Psoas muscle (tissue), 8 donors: ENCODE measurements around the gene MBTPS2. TPM values are rescaled to one million over a fixed set of nuclear protein-coding genes. Genes with fewer than 3 reads are reported as not detected.
A peak's percentile ranks its signal among the peaks of the same experiment; 100 is the strongest.

Experiments
- ATAC-seq, 4 donors: fragments of 200-7000 bp; cut with Tn5 transposase; one replicate each; pipeline ENCODE4 v1.9.1; 2020; ENCODE audit warnings: moderate library complexity in 3 of 4, mild to moderate bottlenecking in 2 of 4
- DNase-seq, 2 donors: peaks; one replicate each; pipeline ENCODE4 v3.0.0-alpha.2; 2020
- H3K27ac ChIP-seq: fragments of 200-600 bp; one replicate; pipeline ENCODE4 v1.8.0; 2022
- H3K27me3 ChIP-seq, 3 donors: fragments of 200-600 bp in 1 of 3; one replicate each; pipeline versions ENCODE4 v1.6.1 to v1.8.0; 2013 to 2022; ENCODE audit warnings: low read length in 2 of 3, mild to moderate bottlenecking in 2 of 3, moderate library complexity in 1 of 3; ENCODE audit not compliant: insufficient read depth in 3 of 3
- H3K36me3 ChIP-seq, 2 donors: fragments of 200-600 bp in 1 of 2; one replicate each; pipeline versions ENCODE4 v1.6.1 to v1.8.0; 2013 to 2022; ENCODE audit warnings: low read depth in 1 of 2, mild to moderate bottlenecking in 1 of 2, moderate library complexity in 1 of 2; ENCODE audit not compliant: insufficient read depth in 1 of 2
- H3K4me1 ChIP-seq: fragments of 200-600 bp; one replicate; pipeline ENCODE4 v1.8.0; 2022
- H3K4me3 ChIP-seq: fragments of 200-600 bp; one replicate; pipeline ENCODE4 v1.8.0; 2022; ENCODE audit warnings: mild to moderate bottlenecking
- H3K9me3 ChIP-seq: fragments of 200-600 bp; one replicate; pipeline ENCODE4 v1.8.0; 2022
- CTCF ChIP-seq: fragments of 200-600 bp; IDR thresholded peaks from one replicate; pipeline ENCODE4 v1.8.0; 2022; ENCODE audit warnings: antibody characterized with exemption
- WGBS, 3 donors: extraction: QIAGEN DNeasy Blood & Tissue Kit; methylation state at CpG; one replicate each; pipeline versions ENCODE4 v1.1.6 to v1.1.7; 2013; 5-methylcytosine and 5-hydroxymethylcytosine counted together
- intact Hi-C, 2 donors: fragments of 100-400 bp; cut with DNase I; formaldehyde crosslinking; loops; one replicate each; pipeline versions ENCODE4 v1.11.0 to v1.14.2; 2022
- polyA plus RNA-seq, 3 donors: library from polyadenylated mRNA; stranded (reverse); fragments of 200-250 nt; gene quantifications; one replicate each; pipeline ENCODE4 v1.2.3, GENCODE V29; 2013
- total RNA-seq, 4 donors: library from RNA; stranded (reverse); fragmentation: NEBNext Ultra II Directional in 2 of 4; extraction: Animal tissue kit (Norgen Biotek cat#: 25700) in 2 of 4; gene quantifications; one replicate each; pipeline versions ENCODE4 v1.2.1 to v1.2.4, GENCODE V29; 2021 to 2023
- donor health status: healthy with polysubstance abuse.
- donor health status: DM: no; HTN: no; CAD: no; lungs with moderate emphysema.
- donor health status: Bipolar disorder and iron deficiency.
- donor health status: healthy.
- donor health status: DM: yes; HTN: yes; CAD: no.
- donor health status: DM: no; HTN: no; CAD: no.
- donor health status: DM: no; HTN: no; CAD: no.
- donor health status: DM: yes; HTN: yes; CAD: no.

Gene MBTPS2
- total and polyA plus RNA-seq, 7 donors, result 3.0 to 14.6 (median 12.0) TPM

- intact Hi-C loops, result loop anchor here in 1 of 2 donors (10.0 kb wide), 1 partner anchor 97 kb away; the partner anchor contains the start of gene SMS
- TF ChIP-seq CTCF, result no peak
- no peaks in the 10 kb centered on the region for H3K4me1 ChIP-seq
- ATAC-seq (peak; percentile 52 to 77 (median 66)), DNase-seq (no peak)
- WGBS, 3 donors, result 21 to 61% (median 29%) methylated on average over 1 of the region's 1 CpG
- peaks cover 0 to 49% of the 10 kb centered on the region in 2 donors for H3K36me3 ChIP-seq
- H3K9me3 ChIP-seq, result no peaks in the 10 kb centered on the region
- peak overlapping the region; percentile 17 for H3K27ac ChIP-seq
- no peaks in the 10 kb centered on the region for H3K27me3 ChIP-seq
- H3K4me3 ChIP-seq, result no peak overlapping the region
Measured at GRCh38 chrX:21847342-21847741, 7.9 kb downstream of the MBTPS2 start.

DNA sequence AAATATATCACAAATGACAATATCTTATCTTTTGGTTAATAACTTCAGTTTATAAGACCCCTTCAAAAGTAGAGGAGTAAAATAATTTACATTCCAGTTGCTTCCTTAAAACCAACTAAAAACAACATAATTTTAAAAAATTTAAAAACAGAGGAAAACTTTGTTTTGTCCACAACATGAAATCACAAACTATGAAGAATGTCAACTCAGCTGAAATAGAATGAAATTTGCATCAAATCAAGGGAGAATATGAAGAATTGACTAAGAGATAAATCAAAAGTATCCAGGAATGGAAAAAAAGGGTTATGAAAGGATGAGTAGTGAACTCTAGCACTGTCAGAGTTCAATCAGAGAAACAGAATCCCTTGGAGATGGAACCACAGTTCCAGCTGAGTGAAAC is 14.2 kb downstream of the MBTPS2 start:
- no peak for TF ChIP-seq CTCF
- no peak for DNase-seq
- H3K4me1 ChIP-seq, result no peaks in the 10 kb centered on the region
- no peaks in the 10 kb centered on the region for H3K9me3 ChIP-seq
- no peak overlapping the region for H3K27ac ChIP-seq
- ATAC-seq, result no peak
- no peaks in the 10 kb centered on the region for H3K27me3 ChIP-seq
- peaks cover 0 to 54% of the 10 kb centered on the region in 2 donors for H3K36me3 ChIP-seq
- H3K4me3 ChIP-seq, result no peak overlapping the region
- intact Hi-C loops, result no loop called here

GRCh38 chrX:21855937-21856415 is 16.6 kb downstream of the MBTPS2 start, which contains the start of gene YY2:
TSS of gene YY2 (plus strand) at chrX:21855987. CDS start at chrX:21856485, 498 bp downstream.
- no peak within 1 kb of the TSS for H3K4me3 ChIP-seq
- no peaks in the 10 kb centered on the region for H3K27me3 ChIP-seq
- H3K9me3 ChIP-seq, result no peaks in the 10 kb centered on the region
- ATAC-seq (no peak), DNase-seq (no peak)
- WGBS, 3 donors, result 85 to 98% (median 97%) methylated on average over 29 of the region's 29 CpGs
- intact Hi-C loops, result no loop called here
- H3K4me1 ChIP-seq, result no peaks in the 10 kb centered on the region
- TF ChIP-seq CTCF, result no peak
- H3K27ac ChIP-seq, result no peak within 1 kb of the TSS
- peaks cover 0 to 54% of the 10 kb centered on the region in 2 donors for H3K36me3 ChIP-seq

- no peaks in the 10 kb centered on the region for H3K4me1 ChIP-seq
- ATAC-seq (no peak), DNase-seq (no peak)
- WGBS, 3 donors, result 93 to 98% (median 98%) methylated on average over 21 of the region's 21 CpGs
- intact Hi-C loops, result no loop called here
- no peaks in the 10 kb centered on the region for H3K9me3 ChIP-seq
- H3K27ac ChIP-seq, result no peak overlapping the region
- H3K36me3 ChIP-seq, result peaks cover 0 to 53% of the 10 kb centered on the region in 2 donors
- no peak for TF ChIP-seq CTCF
- H3K27me3 ChIP-seq, result no peaks in the 10 kb centered on the region
- no peak overlapping the region for H3K4me3 ChIP-seq
Measured at GRCh38 chrX:21856504-21856903, 17.1 kb downstream of the MBTPS2 start.

- ATAC-seq (no peak), DNase-seq (no peak)
- Histone ChIP-seq H3K9me3 (no peaks in the 10 kb centered on the region), H3K4me3 (no peak overlapping the region), H3K27me3 (no peaks in the 10 kb centered on the region), H3K36me3 (no peaks in the 10 kb centered on the region), H3K4me1 (no peaks in the 10 kb centered on the region), H3K27ac (no peak overlapping the region)
- WGBS, 3 donors, result 83 to 100% (median 100%) methylated on average over 1 of the region's 1 CpG
- no peak for TF ChIP-seq CTCF
- intact Hi-C loops, result no loop called here
Measured at GRCh38 chrX:21863241-21863640, 23.8 kb downstream of the MBTPS2 start.
